Natural killer cell (primary cell): ENCODE measurements around the gene JOSD2. TPM values are rescaled to one million over a fixed set of nuclear protein-coding genes. Genes with fewer than 3 reads are reported as not detected.
A peak's percentile ranks its signal among the peaks of the same experiment; 100 is the strongest.

Experiments used
- ATAC-seq, 3 donors: fragments of 150-1000 bp in 2 of 3; fragments of 200-7000 bp in 1 of 3; cut with Tn5 transposase; 1 replicate in 1 of 3; 2 replicates in 2 of 3; pipeline ENCODE4 v1.10.0; 2021; ENCODE audit warnings: mild to moderate bottlenecking in 2 of 3, moderate library complexity in 2 of 3
- DNase-seq, 2 donors: peaks; one replicate each; pipeline versions ENCODE4 v3.0.0 to v3.0.0-alpha.2; 2013 to 2021; ENCODE audit warnings: mixed read lengths in 1 of 2
- H3K27ac ChIP-seq: one replicate; pipeline ENCODE4 v1.5.1; 2013; ENCODE audit warnings: mild to moderate bottlenecking, low read length
- H3K27me3 ChIP-seq: one replicate; pipeline ENCODE4 v1.6.1; 2013; ENCODE audit warnings: low read length; ENCODE audit not compliant: control insufficient read depth, insufficient read depth
- H3K36me3 ChIP-seq: one replicate; pipeline ENCODE4 v1.6.1; 2013; ENCODE audit warnings: low read length; ENCODE audit not compliant: control insufficient read depth, insufficient read depth
- H3K4me1 ChIP-seq: one replicate; pipeline ENCODE4 v1.6.1; 2013; ENCODE audit warnings: low read length; ENCODE audit not compliant: control insufficient read depth, insufficient read depth
- H3K4me3 ChIP-seq: one replicate; pipeline ENCODE4 v1.5.1; 2013; ENCODE audit warnings: low read length
- H3K9me3 ChIP-seq: one replicate; pipeline ENCODE4 v1.6.1; 2013; ENCODE audit warnings: low read length; ENCODE audit not compliant: control insufficient read depth, insufficient read depth
- H3K27ac Mint-ChIP-seq, 2 donors: one replicate each; pipeline ENCODE4 v1.8.0; 2022; ENCODE audit warnings: mild to moderate bottlenecking in 2 of 2, mixed read lengths in 2 of 2, moderate library complexity in 1 of 2
- H3K27me3 Mint-ChIP-seq, 2 donors: one replicate each; pipeline ENCODE4 v1.8.0; 2022; ENCODE audit warnings: low read depth in 2 of 2, mixed read lengths in 2 of 2
- H3K36me3 Mint-ChIP-seq: one replicate; pipeline ENCODE4 v1.8.0; 2022; ENCODE audit warnings: mixed read lengths
- H3K4me1 Mint-ChIP-seq, 2 donors: one replicate each; pipeline ENCODE4 v1.8.0; 2022; ENCODE audit warnings: mixed read lengths in 2 of 2
- H3K4me3 Mint-ChIP-seq: one replicate; pipeline ENCODE4 v1.8.0; 2022; ENCODE audit warnings: mild to moderate bottlenecking, moderate library complexity, mixed read lengths
- H3K9me3 Mint-ChIP-seq, 2 donors: one replicate each; pipeline ENCODE4 v1.8.0; 2022; ENCODE audit warnings: mixed read lengths in 2 of 2
- CTCF ChIP-seq: fragments of 200-600 bp; IDR thresholded peaks from one replicate; pipeline ENCODE4 v1.8.0; 2022; ENCODE audit warnings: antibody characterized with exemption
- WGBS: methylation state at CpG from one replicate; pipeline ENCODE4 v1.1.7; 2013; ENCODE audit warnings: missing lambda C conversion rate; ENCODE audit not compliant: insufficient coverage; 5-methylcytosine and 5-hydroxymethylcytosine counted together
- intact Hi-C: fragments of 100-400 bp; cut with micrococcal nuclease; formaldehyde crosslinking; loops from one replicate; pipeline ENCODE4 v1.14.2; 2022
- total RNA-seq, 4 donors: library from RNA; stranded (reverse); fragments of 120-200 nt in 1 of 4; gene quantifications; one replicate each; pipeline versions ENCODE4 v1.2.3 to v1.2.4, GENCODE V29; 2013 to 2022

Gene JOSD2
- total RNA-seq, 3 donors from 2014 or later (not counting 1 experiment from before 2014, with no cell fraction given), result 18.8 to 22.0 (median 20.3) TPM

- 86% methylated on average over 16 of the region's 16 CpGs for WGBS
- H3K27me3 ChIP-seq, result no peaks in the 10 kb centered on the region
- Mint-ChIP-seq H3K4me1 (peaks cover 16 to 34% of the 10 kb centered on the region in 2 donors), H3K27ac (no peak overlapping the region), H3K27me3 (no peaks in the 10 kb centered on the region), H3K36me3 (no peaks in the 10 kb centered on the region), H3K4me3 (no peak overlapping the region), H3K9me3 (no peaks in the 10 kb centered on the region)
- H3K36me3 ChIP-seq, result peaks cover 36% of the 10 kb centered on the region
- H3K4me3 ChIP-seq, result no peak overlapping the region
- no peaks in the 10 kb centered on the region for H3K9me3 ChIP-seq
- no peak for TF ChIP-seq CTCF
- peaks cover 12% of the 10 kb centered on the region for H3K4me1 ChIP-seq
- H3K27ac ChIP-seq, result no peak overlapping the region
- no peak for DNase-seq
- no peak for ATAC-seq
- intact Hi-C loops, result no loop called here
These were observed 28.6 kb downstream of the JOSD2 start for GRCh38 chr19:50482271-50482855.

- no peaks in the 10 kb centered on the region for H3K36me3 Mint-ChIP-seq
- H3K36me3 ChIP-seq, result peaks cover 36% of the 10 kb centered on the region
- peaks cover 22 to 39% of the 10 kb centered on the region in 2 donors for H3K4me1 Mint-ChIP-seq
- H3K9me3 ChIP-seq, result no peaks in the 10 kb centered on the region
- H3K9me3 Mint-ChIP-seq, result no peaks in the 10 kb centered on the region
- peak overlapping the region in 1 of 2 donors; percentile 33 for H3K27ac Mint-ChIP-seq
- TF ChIP-seq CTCF, result no peak
- no peak overlapping the region for H3K4me3 ChIP-seq
- intact Hi-C loops, result no loop called here
- H3K27me3 Mint-ChIP-seq, result no peaks in the 10 kb centered on the region
- H3K4me3 Mint-ChIP-seq, result no peak overlapping the region
- WGBS, result 94% methylated on average over 25 of the region's 27 CpGs
- DNase-seq (no peak), ATAC-seq (peak in 1 of 3 donors; percentile 15)
- no peak overlapping the region for H3K27ac ChIP-seq
- H3K4me1 ChIP-seq, result peaks cover 20% of the 10 kb centered on the region
- H3K27me3 ChIP-seq, result no peaks in the 10 kb centered on the region
These were observed 29.4 kb downstream of the JOSD2 start for GRCh38 chr19:50481351-50482149.

GRCh38 chr19:50480281-50481111 lies 30.5 kb downstream of the JOSD2 start:
- Mint-ChIP-seq H3K4me3 (no peak overlapping the region), H3K9me3 (no peaks in the 10 kb centered on the region), H3K4me1 (peaks cover 30 to 45% of the 10 kb centered on the region in 2 donors), H3K36me3 (no peaks in the 10 kb centered on the region), H3K27me3 (no peaks in the 10 kb centered on the region), H3K27ac (peak overlapping the region in 1 of 2 donors; percentile 49)
- Histone ChIP-seq H3K27me3 (no peaks in the 10 kb centered on the region), H3K4me1 (peaks cover 25% of the 10 kb centered on the region), H3K27ac (no peak overlapping the region), H3K4me3 (no peak overlapping the region), H3K36me3 (peaks cover 36% of the 10 kb centered on the region), H3K9me3 (peaks cover 3% of the 10 kb centered on the region)
- intact Hi-C loops, result no loop called here
- ATAC-seq (no peak), DNase-seq (no peak)
- TF ChIP-seq CTCF, result no peak
- 92% methylated on average over 35 of the region's 37 CpGs for WGBS
